Astrocyte (in vitro differentiated cells and primary cell): ENCODE data around the gene PTPRZ1.

ENCODE experiments used
- EZH2 ChIP-seq: IDR thresholded peaks from 2 replicates; pipeline ENCODE4 v1.6.1; 2012; ENCODE audit warnings: mild to moderate bottlenecking, low read length, inconsistent platforms; ENCODE audit not compliant: insufficient read depth
- TF ChIP-seq, protein P1 (sequence below): IDR thresholded peaks from 2 replicates; pipeline ENCODE4 v1.5.1; 2011; ENCODE audit warnings: low read depth, mild to moderate bottlenecking, inconsistent platforms, low read length, moderate library complexity; ENCODE audit not compliant: insufficient read depth

- TF ChIP-seq EZH2: no peak
- TF ChIP-seq, protein P1, sequence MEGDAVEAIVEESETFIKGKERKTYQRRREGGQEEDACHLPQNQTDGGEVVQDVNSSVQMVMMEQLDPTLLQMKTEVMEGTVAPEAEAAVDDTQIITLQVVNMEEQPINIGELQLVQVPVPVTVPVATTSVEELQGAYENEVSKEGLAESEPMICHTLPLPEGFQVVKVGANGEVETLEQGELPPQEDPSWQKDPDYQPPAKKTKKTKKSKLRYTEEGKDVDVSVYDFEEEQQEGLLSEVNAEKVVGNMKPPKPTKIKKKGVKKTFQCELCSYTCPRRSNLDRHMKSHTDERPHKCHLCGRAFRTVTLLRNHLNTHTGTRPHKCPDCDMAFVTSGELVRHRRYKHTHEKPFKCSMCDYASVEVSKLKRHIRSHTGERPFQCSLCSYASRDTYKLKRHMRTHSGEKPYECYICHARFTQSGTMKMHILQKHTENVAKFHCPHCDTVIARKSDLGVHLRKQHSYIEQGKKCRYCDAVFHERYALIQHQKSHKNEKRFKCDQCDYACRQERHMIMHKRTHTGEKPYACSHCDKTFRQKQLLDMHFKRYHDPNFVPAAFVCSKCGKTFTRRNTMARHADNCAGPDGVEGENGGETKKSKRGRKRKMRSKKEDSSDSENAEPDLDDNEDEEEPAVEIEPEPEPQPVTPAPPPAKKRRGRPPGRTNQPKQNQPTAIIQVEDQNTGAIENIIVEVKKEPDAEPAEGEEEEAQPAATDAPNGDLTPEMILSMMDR: no peak
Measured at GRCh38 chr7:121938429-121938996, 65.6 kb downstream of the PTPRZ1 start.
